A375 (cell line): ENCODE results near the gene ZFP36. TPM values are rescaled to one million over a fixed set of nuclear protein-coding genes. Genes with fewer than 3 reads are reported as not detected.

ENCODE experiments used
- small RNA-seq: library from RNA; depleted of rRNA; stranded (forward); fragments of <200 nt; gene quantifications from one replicate; pipeline ENCODE3, GENCODE V24; 2014
- total RNA-seq: library from RNA; depleted of rRNA; stranded (reverse); fragments of >200 nt; shearing (Covaris generic); gene quantifications from 2 replicates; pipeline ENCODE4 v1.2.3, GENCODE V29; 2014; rRNA removed

Gene ZFP36
- 3.4 and 8.8 TPM in 2 replicates for total RNA-seq

GRCh38 chr19:39406656-39407409 is at the start of gene ZFP36:
Gene ZFP36 (plus strand): TSS chr19:39406847. CDS start chr19:39406905, 58 bp downstream.

GRCh38 chr19:39390751-39391437 is 15.8 kb upstream of the ZFP36 start, which contains the start of the genes MED29 and PAF1:
Gene MED29 (plus strand): TSS chr19:39391378. CDS start chr19:39391423, 45 bp downstream.
Gene PAF1 (minus strand): TSS chr19:39391106. CDS start chr19:39390864, 242 bp downstream.

DNA sequence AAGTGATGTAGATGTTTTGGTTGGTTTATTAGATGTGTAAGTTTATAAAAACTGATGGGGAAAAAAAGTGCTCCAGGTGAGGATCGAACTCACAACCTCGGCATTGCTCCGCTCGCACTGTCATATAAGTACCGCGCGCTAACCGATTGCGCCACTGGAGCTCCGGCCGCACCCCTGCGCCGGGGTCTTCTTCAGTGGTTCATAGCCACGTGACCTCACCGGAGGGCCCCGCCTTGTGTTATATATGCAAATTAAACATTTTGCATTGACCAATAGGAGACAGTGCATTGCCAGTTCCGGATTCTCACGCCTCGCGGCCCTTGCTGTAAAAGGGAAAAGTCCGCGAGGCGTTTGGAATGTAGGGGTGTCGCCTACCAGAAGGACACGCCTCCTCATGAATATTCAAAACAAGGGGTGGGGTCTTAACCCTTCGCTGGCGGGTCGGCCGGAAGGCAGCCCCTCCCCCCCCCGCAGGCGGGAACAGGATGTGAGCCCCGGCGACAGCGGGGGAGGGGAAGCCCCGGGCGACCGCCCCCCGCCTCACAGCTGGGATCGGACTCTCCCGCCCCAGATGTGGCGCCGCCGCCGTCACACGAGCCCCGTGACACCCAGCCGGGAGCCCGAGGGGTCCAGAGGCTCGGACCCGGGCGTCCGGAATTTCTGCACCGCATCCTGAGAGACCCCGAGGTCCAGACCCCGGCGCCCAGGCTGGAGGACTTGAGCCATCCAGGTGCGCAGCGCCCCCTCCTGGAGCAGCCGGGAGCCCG is 5.6 kb downstream of the ZFP36 start, which contains the start of gene PLEKHG2:
TSS of gene PLEKHG2 (plus strand) at position 570 of the 767 bp plus-strand sequence. CDS start 1,418 bp downstream, outside the sequence.

GRCh38 chr19:39435499-39436349 is 29.1 kb downstream of the ZFP36 start, which contains the start of gene RPS16:
Gene RPS16 (minus strand): TSS chr19:39435949. CDS start chr19:39435895, 54 bp downstream.

DNA sequence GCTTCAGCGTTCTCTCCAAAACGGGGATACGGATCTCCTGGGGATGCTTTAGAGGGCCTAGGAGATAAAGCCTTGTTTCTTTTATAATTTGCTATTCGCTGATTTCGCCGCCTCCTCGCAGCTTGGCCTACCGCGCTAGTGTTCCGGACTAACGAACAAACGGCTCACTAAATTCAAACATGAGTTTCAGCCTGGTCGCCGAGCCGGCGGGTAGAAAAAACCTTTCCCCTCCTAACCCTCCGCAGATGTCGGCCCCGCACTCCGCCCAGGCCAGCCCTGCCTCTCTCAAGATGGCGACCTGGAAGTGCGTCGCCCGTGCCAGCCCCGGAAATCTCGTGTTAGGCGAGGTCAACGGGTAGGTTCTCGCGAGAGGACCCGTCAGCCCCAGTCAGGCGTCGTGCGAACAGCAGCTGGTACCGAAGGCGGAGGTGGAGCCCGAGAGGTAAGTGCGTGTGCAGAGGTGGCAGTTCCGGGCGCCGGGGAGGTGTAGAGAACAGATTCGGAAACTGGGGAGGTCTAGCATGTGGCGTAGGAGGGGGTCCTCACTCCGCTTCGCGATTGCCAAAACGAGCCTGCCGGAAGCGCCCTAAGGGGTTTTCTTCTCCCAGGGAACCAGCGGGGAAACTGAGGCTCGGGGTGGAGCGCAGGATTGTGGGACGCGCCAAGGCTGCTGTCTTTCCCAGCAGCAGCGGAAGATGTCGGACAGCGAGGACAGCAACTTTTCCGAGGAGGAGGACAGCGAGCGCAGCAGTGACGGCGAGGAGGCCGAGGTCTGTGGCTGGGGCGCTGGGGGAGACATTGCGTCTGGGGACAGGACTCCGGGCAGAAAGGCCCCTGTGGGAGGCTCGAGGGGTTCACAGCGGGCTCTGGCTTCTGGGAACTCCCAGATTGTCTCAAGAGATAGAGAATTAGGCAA is 38.8 kb downstream of the ZFP36 start, which contains the start of gene SUPT5H:
TSS of gene SUPT5H (plus strand) at position 387 of the 916 bp plus-strand sequence. CDS start at position 696, 309 bp downstream.

Small RNA genes within 50 kb of the gene (small RNA-seq; reads per million reads assigned to genes)
- gene MIR4530 (not detected), gene RN7SL566P (not detected)

Other genes with a start within 250 kb of the ZFP36 start
- gene NCCRP1, start 209.9 kb upstream of the ZFP36 start, total RNA-seq = not detected in 2 replicates
- not detected in 2 replicates for gene SYCN, start 202.6 kb upstream of the ZFP36 start, total RNA-seq
- not detected in 2 replicates for gene IFNL3, start 161.8 kb upstream of the ZFP36 start, total RNA-seq
- not detected in 2 replicates for gene IFNL4, start 158.0 kb upstream of the ZFP36 start, total RNA-seq
- not detected in 2 replicates for gene IFNL2, start 138.5 kb upstream of the ZFP36 start, total RNA-seq
- gene IFNL1, start 110.4 kb upstream of the ZFP36 start, total RNA-seq = not detected in 2 replicates
- 2.1 and 2.9 TPM in 2 replicates for gene LRFN1, start 86.0 kb upstream of the ZFP36 start, total RNA-seq
- gene GMFG, start 70.8 kb upstream of the ZFP36 start, total RNA-seq = 1.0 and 1.1 TPM in 2 replicates
- 73.5 and 85.9 TPM in 2 replicates for gene SAMD4B, start 64.4 kb upstream of the ZFP36 start, total RNA-seq
- 50.4 and 55.1 TPM in 2 replicates for gene PAF1, start 15.7 kb upstream of the ZFP36 start, total RNA-seq
- gene MED29, start 15.5 kb upstream of the ZFP36 start, total RNA-seq = 25.3 and 27.4 TPM in 2 replicates
- 20.6 and 25.9 TPM in 2 replicates for gene PLEKHG2, start 5.8 kb downstream of the ZFP36 start, total RNA-seq
- gene RPS16, start 29.1 kb downstream of the ZFP36 start, total RNA-seq = 587 and 846 TPM in 2 replicates
- gene SUPT5H, start 38.7 kb downstream of the ZFP36 start, total RNA-seq = 103 and 121 TPM in 2 replicates
- 162 and 166 TPM in 2 replicates for gene TIMM50, start 74.0 kb downstream of the ZFP36 start, total RNA-seq
- gene DLL3, start 92.1 kb downstream of the ZFP36 start, total RNA-seq = 5.8 and 7.8 TPM in 2 replicates
- gene SELENOV, start 108.3 kb downstream of the ZFP36 start, total RNA-seq = not detected in 2 replicates
- 7.3 and 11.8 TPM in 2 replicates for gene EID2B, start 126.0 kb downstream of the ZFP36 start, total RNA-seq
- 21.1 and 22.3 TPM in 2 replicates for gene EID2, start 133.3 kb downstream of the ZFP36 start, total RNA-seq
- not detected in 2 replicates for gene LGALS13, start 195.7 kb downstream of the ZFP36 start, total RNA-seq
- gene LGALS16, start 249.1 kb downstream of the ZFP36 start, total RNA-seq = not detected in 2 replicates